LNCaP clone FGC (cell line): ENCODE measurements around the gene TAGAP.

Source experiments
- DNase-seq: peaks from one replicate; pipeline ENCODE4 v3.0.0-alpha.2; 2011; ENCODE audit warnings: low read depth
- H3K4me3 ChIP-seq: 2 replicates; pipeline ENCODE4 v1.5.1; 2011; ENCODE audit warnings: mild to moderate bottlenecking, low read depth, low read length, control low read depth
- CTCF ChIP-seq: IDR thresholded peaks from 2 replicates; pipeline ENCODE4 v1.5.1; 2012; ENCODE audit warnings: mild to moderate bottlenecking; ENCODE audit not compliant: control insufficient read depth, insufficient read depth; ENCODE audit errors: extremely low read depth

Gene TAGAP

GRCh38 chr6:159079367-159079766 is 34.6 kb upstream of the TAGAP start:
- TF ChIP-seq CTCF = no peak
- no peak for DNase-seq
- H3K4me3 ChIP-seq = no peak overlapping the region

- no peak for DNase-seq
- no peak for TF ChIP-seq CTCF
- H3K4me3 ChIP-seq = no peak overlapping the region
These were observed 32.3 kb upstream of the TAGAP start for GRCh38 chr6:159077123-159077522.

- DNase-seq = no peak
- no peak for TF ChIP-seq CTCF
- no peak overlapping the region for H3K4me3 ChIP-seq
These were observed 30.9 kb upstream of the TAGAP start for GRCh38 chr6:159075506-159076228.

GRCh38 chr6:159074876-159075275 is 30.1 kb upstream of the TAGAP start:
- no peak for TF ChIP-seq CTCF
- H3K4me3 ChIP-seq = no peak overlapping the region
- no peak for DNase-seq

GRCh38 chr6:159074120-159074684 is 29.4 kb upstream of the TAGAP start:
- no peak for TF ChIP-seq CTCF
- no peak for DNase-seq
- peak overlapping the region; percentile 43 for H3K4me3 ChIP-seq

- no peak overlapping the region for H3K4me3 ChIP-seq
- DNase-seq = no peak
- TF ChIP-seq CTCF = no peak
These were observed 27.3 kb upstream of the TAGAP start for GRCh38 chr6:159071843-159072769.
